ENCODE data around the gene INPP5A.

Gene INPP5A

DNA sequence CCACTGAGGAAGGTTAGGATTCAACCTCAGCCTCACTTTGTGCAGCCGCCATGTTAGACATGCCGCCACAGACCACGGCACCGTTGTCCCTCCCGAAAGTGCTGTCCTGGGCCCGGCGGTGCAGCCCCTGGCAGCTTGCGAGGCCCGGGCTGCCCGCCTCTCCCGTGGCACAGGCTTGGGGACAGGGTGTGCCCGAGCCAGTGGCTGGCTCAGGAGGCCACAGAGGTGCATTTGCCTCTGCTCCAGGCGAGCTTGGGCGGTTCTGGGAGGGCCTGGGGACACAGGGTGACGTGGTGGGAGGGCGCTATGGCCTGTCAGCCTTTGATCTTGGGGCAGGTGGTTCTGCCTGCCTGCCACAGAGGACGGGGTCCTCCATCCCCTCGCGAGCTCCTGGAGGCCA is 207.3 kb downstream of the INPP5A start:
- no peak overlapping the region for H3K27ac ChIP-seq
- no peak for TF ChIP-seq ZFX (IDR thresholded peaks at IDR 0.05)
- TF ChIP-seq, protein P1, sequence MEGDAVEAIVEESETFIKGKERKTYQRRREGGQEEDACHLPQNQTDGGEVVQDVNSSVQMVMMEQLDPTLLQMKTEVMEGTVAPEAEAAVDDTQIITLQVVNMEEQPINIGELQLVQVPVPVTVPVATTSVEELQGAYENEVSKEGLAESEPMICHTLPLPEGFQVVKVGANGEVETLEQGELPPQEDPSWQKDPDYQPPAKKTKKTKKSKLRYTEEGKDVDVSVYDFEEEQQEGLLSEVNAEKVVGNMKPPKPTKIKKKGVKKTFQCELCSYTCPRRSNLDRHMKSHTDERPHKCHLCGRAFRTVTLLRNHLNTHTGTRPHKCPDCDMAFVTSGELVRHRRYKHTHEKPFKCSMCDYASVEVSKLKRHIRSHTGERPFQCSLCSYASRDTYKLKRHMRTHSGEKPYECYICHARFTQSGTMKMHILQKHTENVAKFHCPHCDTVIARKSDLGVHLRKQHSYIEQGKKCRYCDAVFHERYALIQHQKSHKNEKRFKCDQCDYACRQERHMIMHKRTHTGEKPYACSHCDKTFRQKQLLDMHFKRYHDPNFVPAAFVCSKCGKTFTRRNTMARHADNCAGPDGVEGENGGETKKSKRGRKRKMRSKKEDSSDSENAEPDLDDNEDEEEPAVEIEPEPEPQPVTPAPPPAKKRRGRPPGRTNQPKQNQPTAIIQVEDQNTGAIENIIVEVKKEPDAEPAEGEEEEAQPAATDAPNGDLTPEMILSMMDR (conservative IDR thresholded peaks at IDR 0.05) = no peak

DNA sequence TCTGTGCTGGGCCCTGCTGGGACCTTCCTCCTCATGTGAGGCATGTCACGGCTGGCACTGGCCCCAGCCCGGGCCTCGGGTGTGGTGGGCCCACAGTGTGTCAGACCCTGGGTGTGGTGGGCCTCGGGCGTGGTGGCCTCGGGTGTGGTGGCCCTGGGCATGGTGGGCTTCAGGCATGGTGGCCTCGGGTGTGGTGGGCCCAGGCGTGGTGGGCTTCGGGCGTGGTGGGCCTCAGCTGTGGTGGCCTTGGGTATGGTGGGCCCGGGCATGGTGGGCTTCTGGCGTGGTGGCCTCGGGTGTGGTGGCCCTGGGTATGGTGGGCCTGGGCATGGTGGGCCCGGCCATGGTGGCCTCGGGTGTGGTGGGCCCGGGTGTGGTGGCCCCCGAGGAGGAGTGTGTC is 207.9 kb downstream of the INPP5A start:
- TF ChIP-seq ZFX (IDR thresholded peaks at IDR 0.05) = no peak
- no peak overlapping the region for H3K27ac ChIP-seq

DNA sequence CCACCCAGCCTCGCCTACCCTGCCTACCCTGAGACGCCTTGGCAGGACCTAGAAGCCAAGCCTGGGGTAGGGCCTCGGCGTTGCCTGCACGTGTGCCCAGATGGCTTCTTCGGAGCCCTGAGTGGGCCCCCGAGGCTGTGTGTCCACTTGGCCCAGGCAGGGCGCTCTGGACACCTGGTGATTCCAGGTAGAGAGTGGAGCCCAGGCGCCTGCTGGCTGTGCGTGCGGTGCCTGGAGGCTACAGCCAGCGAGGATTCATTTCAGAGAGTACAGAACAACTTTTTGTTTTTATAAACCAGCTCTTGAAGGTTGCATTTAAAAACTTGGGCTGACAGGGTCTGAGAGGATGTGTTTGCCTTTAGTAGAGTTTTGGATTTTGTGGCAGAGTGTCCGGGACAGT is 208.4 kb downstream of the INPP5A start:
- no peak overlapping the region for H3K27ac ChIP-seq
- TF ChIP-seq, protein P1 (conservative IDR thresholded peaks at IDR 0.05) = no peak
- TF ChIP-seq ZFX (IDR thresholded peaks at IDR 0.05) = no peak

DNA sequence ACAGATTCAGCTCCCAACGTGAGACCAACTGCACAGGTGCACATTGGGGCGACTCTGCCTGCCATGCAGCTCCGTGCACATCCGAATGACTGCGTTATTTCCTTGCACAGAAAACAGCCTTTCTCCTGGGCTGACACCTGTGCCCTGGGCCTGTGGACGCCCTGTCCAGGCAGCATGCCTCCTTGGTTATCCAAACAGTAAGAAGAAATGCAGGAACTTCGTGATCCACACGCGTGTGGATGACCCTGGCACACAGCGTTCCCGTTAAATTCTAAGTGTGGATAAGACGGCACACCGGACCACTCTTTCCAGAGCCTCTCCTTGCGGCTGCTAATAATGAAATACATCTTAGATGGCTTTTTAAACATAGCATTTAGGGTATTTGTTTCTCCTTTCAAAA is 208.8 kb downstream of the INPP5A start:
- TF ChIP-seq, protein P1 (conservative IDR thresholded peaks at IDR 0.05) = no peak
- TF ChIP-seq ZFX (IDR thresholded peaks at IDR 0.05) = no peak
- no peak overlapping the region for H3K27ac ChIP-seq

DNA sequence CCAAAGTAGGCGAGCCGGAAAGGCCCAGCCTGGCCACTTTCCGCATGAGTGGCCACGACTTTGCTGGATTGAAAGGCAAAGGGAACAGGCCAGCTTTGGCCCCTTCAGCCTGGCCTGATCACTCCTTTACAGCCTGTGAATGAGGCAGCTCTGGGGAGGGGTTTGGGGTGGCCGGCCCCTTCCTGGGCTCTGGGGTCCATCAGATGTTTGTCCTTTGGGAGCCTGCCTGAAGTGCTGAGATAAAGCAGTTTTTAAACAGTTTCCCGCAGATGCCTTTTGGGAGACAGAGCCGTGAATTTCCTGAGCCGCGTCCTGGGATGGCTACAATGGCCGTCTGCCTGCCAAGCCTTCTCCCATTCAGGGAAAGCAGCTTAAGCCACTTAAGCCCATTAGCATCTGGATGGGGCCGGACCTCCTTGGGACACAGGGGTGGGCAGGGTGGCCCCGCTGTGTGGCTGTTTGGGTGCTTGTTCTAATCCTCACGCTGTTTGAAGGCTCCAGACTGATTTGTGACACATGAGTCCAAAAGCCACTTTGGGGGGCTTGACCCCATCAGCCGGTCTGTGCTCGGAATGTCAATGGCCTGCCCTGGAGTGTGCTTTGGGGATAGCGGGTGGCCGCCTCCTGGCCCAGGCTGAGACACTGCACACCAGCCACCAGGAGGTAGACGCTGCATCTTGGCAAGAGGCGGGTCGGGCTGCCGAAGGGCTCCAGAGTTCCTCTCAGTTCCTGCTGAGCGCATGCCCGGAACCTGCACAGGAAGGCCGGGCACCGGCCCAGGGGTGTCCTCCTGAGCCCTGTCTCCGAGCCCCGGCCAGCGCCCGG is 209.4 kb downstream of the INPP5A start:
- H3K27ac ChIP-seq = no peak overlapping the region
- TF ChIP-seq ZFX (IDR thresholded peaks at IDR 0.05) = no peak
- TF ChIP-seq, protein P1 (conservative IDR thresholded peaks at IDR 0.05) = no peak

DNA sequence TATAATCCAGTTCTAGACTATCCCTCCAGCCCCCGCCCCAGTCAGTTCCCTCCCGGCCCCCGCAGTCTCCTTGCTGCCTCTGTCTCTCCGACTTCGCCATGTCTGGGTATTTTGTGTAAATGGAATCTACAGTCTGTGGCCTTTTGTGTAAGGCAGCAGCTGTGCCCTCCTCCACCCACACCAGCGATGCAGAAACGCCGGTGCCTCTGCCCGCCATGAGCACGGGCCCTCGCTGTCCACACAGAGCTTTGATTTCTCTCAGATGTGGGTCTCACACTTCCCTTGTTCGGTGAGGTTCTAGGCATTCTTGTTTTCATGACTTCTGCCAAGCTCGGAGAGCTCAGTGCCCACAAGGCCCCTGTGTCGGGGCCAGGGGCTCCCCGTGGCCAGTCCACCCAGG is 210.5 kb downstream of the INPP5A start:
- TF ChIP-seq, protein P1 (conservative IDR thresholded peaks at IDR 0.05) = no peak
- no peak for TF ChIP-seq ZFX (IDR thresholded peaks at IDR 0.05)
- H3K27ac ChIP-seq = no peak overlapping the region

DNA sequence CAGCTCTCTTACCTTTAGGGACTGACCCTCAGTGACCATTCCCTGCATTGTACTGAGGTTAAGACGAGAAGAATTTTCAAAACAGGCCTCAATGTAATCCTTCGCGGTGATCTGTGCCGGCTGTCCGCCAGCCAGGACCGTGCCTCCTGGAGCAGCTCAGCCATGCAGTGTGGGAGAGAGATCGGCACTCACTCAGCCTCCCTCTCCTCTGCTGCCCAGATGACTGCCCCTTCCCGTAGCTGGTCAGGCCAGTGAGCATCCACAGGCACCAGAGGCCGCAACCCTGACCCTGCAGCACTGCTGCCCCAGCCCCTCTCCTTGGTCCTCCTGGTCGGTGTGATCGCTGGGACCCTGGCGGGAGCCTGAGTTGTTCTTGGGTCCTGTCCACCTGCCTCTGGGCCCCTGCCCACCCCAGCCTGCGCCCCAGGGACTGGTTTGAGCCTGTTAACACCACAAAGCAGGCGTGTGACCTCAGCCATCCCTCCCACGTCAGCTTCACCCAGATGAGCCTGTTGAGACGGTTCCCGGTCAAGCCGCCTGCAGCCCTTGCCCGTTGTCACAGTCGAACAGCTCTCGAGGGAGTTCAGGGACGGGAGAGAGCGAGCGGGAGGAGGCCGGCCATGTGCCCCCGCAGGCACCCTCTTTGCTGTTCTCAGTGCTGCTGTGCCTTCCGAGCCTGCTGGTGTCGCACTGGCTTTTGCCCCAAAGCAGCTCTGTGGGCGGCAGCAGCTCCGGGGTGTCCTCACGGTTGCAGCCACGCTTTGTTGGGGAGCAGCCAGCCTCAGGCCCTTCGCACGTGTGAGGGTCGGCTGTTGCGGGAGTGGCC is 211.2 kb downstream of the INPP5A start:
- TF ChIP-seq, protein P1 (conservative IDR thresholded peaks at IDR 0.05) = no peak
- TF ChIP-seq ZFX (IDR thresholded peaks at IDR 0.05) = no peak
- H3K27ac ChIP-seq = no peak overlapping the region
